NCI-H128 (cell line): ENCODE measurements around the gene PARD3.
"Not testable (repeated sequence)": the region's sequence is repeated elsewhere in the genome, so short reads cannot be mapped to it uniquely, and the experiment has no call there.

Experiments used
- DNase-seq: peaks from one replicate; lab custom pipeline; 2025; ENCODE audit not compliant: unreplicated experiment; lab: John Stamatoyannopoulos, UW

Gene PARD3

GRCh38 chr10:34364253-34365037 is 450.7 kb downstream of the PARD3 start:
- no peak for DNase-seq

GRCh38 chr10:34360984-34361383 is 454.1 kb downstream of the PARD3 start:
- DNase-seq: no peak

- no peak for DNase-seq
These were observed 455.7 kb downstream of the PARD3 start for GRCh38 chr10:34359435-34359813.

GRCh38 chr10:34358729-34359434 is 456.2 kb downstream of the PARD3 start:
- DNase-seq: no peak

GRCh38 chr10:34356463-34356862 is 458.6 kb downstream of the PARD3 start:
- DNase-seq: no peak

GRCh38 chr10:34353530-34353929 is 461.6 kb downstream of the PARD3 start:
- not testable (repeated sequence) for DNase-seq

- not testable (repeated sequence) for DNase-seq
These were observed 462.4 kb downstream of the PARD3 start for GRCh38 chr10:34352599-34353204.

GRCh38 chr10:34351161-34351560 is 463.9 kb downstream of the PARD3 start:
- no peak for DNase-seq

GRCh38 chr10:34348917-34349485 is 466.1 kb downstream of the PARD3 start:
- no peak for DNase-seq

- DNase-seq: no peak
These were observed 467.1 kb downstream of the PARD3 start for GRCh38 chr10:34348021-34348420.

- no peak for DNase-seq
These were observed 468.0 kb downstream of the PARD3 start for GRCh38 chr10:34347131-34347530.

- DNase-seq: no peak
These were observed 468.5 kb downstream of the PARD3 start for GRCh38 chr10:34346516-34347100.

- DNase-seq: no peak
These were observed 469.7 kb downstream of the PARD3 start for GRCh38 chr10:34345383-34345782.

GRCh38 chr10:34343764-34344163 is 471.3 kb downstream of the PARD3 start:
- DNase-seq: no peak

GRCh38 chr10:34341473-34341872 is 473.6 kb downstream of the PARD3 start:
- DNase-seq: no peak

- no peak for DNase-seq
These were observed 474.2 kb downstream of the PARD3 start for GRCh38 chr10:34340934-34341333.

GRCh38 chr10:34339816-34340553 is 475.1 kb downstream of the PARD3 start:
- no peak for DNase-seq

- DNase-seq: no peak
These were observed 477.2 kb downstream of the PARD3 start for GRCh38 chr10:34337917-34338316.

GRCh38 chr10:34335960-34336690 is 479.0 kb downstream of the PARD3 start:
- DNase-seq: no peak

- no peak for DNase-seq
These were observed 480.2 kb downstream of the PARD3 start for GRCh38 chr10:34334908-34335307.
